IMR-90 (cell line): Measurements from ENCODE around the gene DMD.

ENCODE experiments used
- BHLHE40 ChIP-seq: fragments of 150-350 bp; IDR thresholded peaks from 2 replicates; pipeline ENCODE4 v1.6.1; 2016; ENCODE audit warnings: mild to moderate bottlenecking, low read depth, low read length
- CTCF ChIP-seq: conservative IDR thresholded peaks from 2 replicates; pipeline ENCODE4 v1.5.1; 2012; ENCODE audit warnings: mild to moderate bottlenecking, low read depth, low read length, improper control_type of control experiment
- MAFK ChIP-seq: IDR thresholded peaks from 2 replicates; pipeline ENCODE4 v1.6.1; 2012; ENCODE audit warnings: low read depth, low read length, improper control_type of control experiment
- MAZ ChIP-seq: IDR thresholded peaks from 2 replicates; pipeline ENCODE4 v1.6.1; 2012; ENCODE audit warnings: low read depth, mild to moderate bottlenecking, low read length, improper control_type of control experiment, moderate library complexity, borderline replicate concordance
- MXI1 ChIP-seq: IDR thresholded peaks from 2 replicates; pipeline ENCODE4 v1.6.1; 2012; ENCODE audit warnings: low read depth, mild to moderate bottlenecking, low read length, moderate library complexity, borderline replicate concordance
- POLR2A ChIP-seq: IDR thresholded peaks from 2 replicates; pipeline ENCODE4 v1.6.1; 2012; ENCODE audit warnings: mild to moderate bottlenecking, low read depth, low read length
- RAD21 ChIP-seq: IDR thresholded peaks from 2 replicates; pipeline ENCODE4 v1.6.1; 2012; ENCODE audit warnings: low read length, improper control_type of control experiment
- USF2 ChIP-seq: fragments of 150-350 bp; IDR thresholded peaks from 2 replicates; pipeline ENCODE4 v1.6.1; 2017; ENCODE audit warnings: mild to moderate bottlenecking, antibody characterized with exemption, low read length, low read depth

GRCh38 chrX:31480696-31481095 is 1730.7 kb downstream of the DMD start:
- TF ChIP-seq POLR2A (no peak), CTCF (no peak), MAFK (no peak), MAZ (no peak), MXI1 (no peak), RAD21 (no peak), BHLHE40 (no peak), USF2 (no peak)
